Tibial artery (tissue), 4 donors: ENCODE measurements around the gene XCL1.

Experiments
- DNase-seq, 2 donors: peaks; one replicate each; pipeline ENCODE4 v3.0.0-alpha.2; 2019
- H3K27ac ChIP-seq, 2 donors: fragments of 200-600 bp; sonication (generic) in 1 of 2; 1 replicate in 1 of 2; 2 replicates in 1 of 2; pipeline ENCODE4 v1.5.1; 2018 to 2019; ENCODE audit warnings: mild to moderate bottlenecking in 1 of 2
- H3K27me3 ChIP-seq, 2 donors: fragments of 200-600 bp; sonication (generic) in 1 of 2; one replicate each; pipeline versions ENCODE4 v1.5.1 to v1.6.0; 2016 to 2019
- H3K36me3 ChIP-seq, 3 donors: fragments of 200-600 bp; sonication (generic) in 2 of 3; one replicate each; pipeline ENCODE4 v1.5.1; 2016 to 2019; ENCODE audit warnings: mild to moderate bottlenecking in 2 of 3
- H3K4me1 ChIP-seq, 4 donors: fragments of 200-600 bp; sonication (generic) in 2 of 4; 1 replicate in 3 of 4; 2 replicates in 1 of 4; pipeline ENCODE4 v1.5.1; 2016 to 2019
- H3K4me3 ChIP-seq, 2 donors: fragments of 200-600 bp; sonication (generic) in 1 of 2; 1 replicate in 1 of 2; 2 replicates in 1 of 2; pipeline ENCODE4 v1.5.1; 2018 to 2019; ENCODE audit warnings: mild to moderate bottlenecking in 2 of 2
- H3K9me3 ChIP-seq, 3 donors: fragments of 200-600 bp; sonication (generic) in 1 of 3; one replicate each; pipeline ENCODE4 v1.5.1; 2016 to 2019
- CTCF ChIP-seq, 2 experiments: fragments of 200-600 bp in 1 of 2; fragments of 450-650 bp in 1 of 2; IDR thresholded peaks; one replicate each; pipeline ENCODE4 v1.5.1; 2017 to 2019; ENCODE audit warnings: antibody characterized with exemption in 2 of 2, mild to moderate bottlenecking in 1 of 2, moderate library complexity in 1 of 2
- intact Hi-C: fragments of 100-400 bp; cut with DNase I; formaldehyde crosslinking; loops from one replicate; pipeline ENCODE4 v1.15.0; 2023; ENCODE audit warnings: low total_unique reads

XCL1 gene

GRCh38 chr1:168614235-168614634 is 37.8 kb downstream of the XCL1 start:
- intact Hi-C loops, result no loop called here
- Histone ChIP-seq H3K27me3 (no peaks in the 10 kb centered on the region), H3K27ac (no peak overlapping the region), H3K4me3 (no peak overlapping the region), H3K36me3 (no peaks in the 10 kb centered on the region), H3K9me3 (no peaks in the 10 kb centered on the region), H3K4me1 (peaks cover 0 to 31% (median 26%) of the 10 kb centered on the region in 4 donors)
- DNase-seq, result no peak
- TF ChIP-seq CTCF (IDR thresholded peaks at IDR 0.05), result no peak

GRCh38 chr1:168615965-168616364 is 39.6 kb downstream of the XCL1 start:
- no peak for DNase-seq
- Histone ChIP-seq H3K27me3 (no peaks in the 10 kb centered on the region), H3K9me3 (no peaks in the 10 kb centered on the region), H3K36me3 (no peaks in the 10 kb centered on the region), H3K4me1 (peaks cover 0 to 21% (median 18%) of the 10 kb centered on the region in 4 donors), H3K4me3 (no peak overlapping the region), H3K27ac (no peak overlapping the region)
- TF ChIP-seq CTCF (IDR thresholded peaks at IDR 0.05), result no peak
- intact Hi-C loops, result no loop called here

DNA sequence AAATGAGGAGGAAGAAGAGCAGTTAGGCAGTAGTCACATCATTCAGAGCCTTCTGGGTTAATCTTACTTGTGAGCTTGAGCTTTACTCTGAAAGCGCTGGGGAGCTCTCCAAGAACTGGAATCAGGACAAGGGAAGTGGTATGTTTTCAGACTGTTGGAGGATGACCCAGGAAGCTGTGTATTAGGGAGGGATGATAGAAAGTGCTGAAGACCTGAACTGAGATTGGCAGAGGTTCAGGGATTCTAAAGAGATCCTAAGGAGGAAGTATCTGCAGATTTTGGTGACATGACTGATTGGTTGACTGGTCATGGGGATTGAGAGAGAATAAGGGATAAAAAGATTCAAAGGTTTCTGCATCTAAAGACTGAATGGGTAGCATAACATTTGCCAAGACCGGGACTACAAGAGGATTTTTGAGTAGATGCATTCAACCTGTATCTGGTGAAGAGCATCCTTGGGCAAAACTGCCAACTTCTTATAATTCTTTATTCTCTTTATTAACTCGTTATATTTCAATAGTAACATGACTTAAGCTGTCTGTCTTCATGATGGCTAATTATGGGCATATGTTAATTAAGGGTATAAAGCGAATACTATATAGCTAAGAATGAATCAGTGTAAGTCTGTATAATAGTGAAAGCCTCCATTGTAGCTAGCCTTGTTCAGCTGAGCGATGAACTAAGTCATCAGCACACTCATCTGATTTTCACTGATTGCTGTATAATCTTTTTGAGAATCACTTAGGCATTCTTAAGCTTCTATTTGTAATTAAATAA is 41.8 kb downstream of the XCL1 start:
- Histone ChIP-seq H3K27me3 (no peaks in the 10 kb centered on the region), H3K36me3 (no peaks in the 10 kb centered on the region), H3K9me3 (no peaks in the 10 kb centered on the region), H3K4me1 (peaks cover 0 to 35% (median 17%) of the 10 kb centered on the region in 4 donors), H3K27ac (no peak overlapping the region), H3K4me3 (no peak overlapping the region)
- no peak for DNase-seq
- intact Hi-C loops, result no loop called here
- no peak for TF ChIP-seq CTCF (IDR thresholded peaks at IDR 0.05)

DNA sequence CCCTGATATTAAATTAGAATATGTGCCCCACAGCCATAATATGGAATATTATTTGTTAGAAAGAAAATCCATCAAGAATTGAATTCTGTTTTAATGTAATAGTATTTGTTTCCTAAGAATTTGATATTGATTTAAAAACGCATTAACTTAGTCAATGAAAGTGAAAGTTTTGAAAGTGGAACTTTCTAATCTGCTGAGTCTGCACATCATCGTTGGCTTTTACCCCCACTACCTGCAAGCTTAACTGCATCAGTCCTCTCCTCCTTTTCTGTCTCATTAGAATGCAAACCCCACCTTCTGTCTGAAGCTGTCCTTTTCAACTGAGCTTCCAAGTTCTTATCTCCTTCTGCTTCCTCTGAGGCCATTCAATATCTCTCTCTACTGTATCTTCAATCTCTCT is 42.5 kb downstream of the XCL1 start:
- Histone ChIP-seq H3K9me3 (no peaks in the 10 kb centered on the region), H3K4me3 (no peak overlapping the region), H3K4me1 (peaks cover 0 to 30% (median 10%) of the 10 kb centered on the region in 4 donors), H3K27ac (no peak overlapping the region), H3K27me3 (no peaks in the 10 kb centered on the region), H3K36me3 (no peaks in the 10 kb centered on the region)
- intact Hi-C loops, result no loop called here
- no peak for DNase-seq
- no peak for TF ChIP-seq CTCF (IDR thresholded peaks at IDR 0.05)

- intact Hi-C loops, result no loop called here
- DNase-seq, result no peak
- no peaks in the 10 kb centered on the region for H3K36me3 ChIP-seq
- no peak overlapping the region for H3K27ac ChIP-seq
- TF ChIP-seq CTCF (IDR thresholded peaks at IDR 0.05), result no peak
- H3K4me3 ChIP-seq, result no peak overlapping the region
- H3K27me3 ChIP-seq, result no peaks in the 10 kb centered on the region
- no peaks in the 10 kb centered on the region for H3K9me3 ChIP-seq
- H3K4me1 ChIP-seq, result peaks cover 0 to 18% (median 2%) of the 10 kb centered on the region in 4 donors
Measured at GRCh38 chr1:168621356-168621755, 45.0 kb downstream of the XCL1 start.
